GM12872 (cell line): ENCODE measurements around the gene SH2D4B.

Experiments used
- TF ChIP-seq, protein P1 (sequence below): IDR thresholded peaks from 3 replicates; pipeline ENCODE4 v1.5.1; 2011; ENCODE audit warnings: low read depth, mild to moderate bottlenecking, low read length, moderate library complexity; ENCODE audit not compliant: insufficient read depth

Gene SH2D4B

DNA sequence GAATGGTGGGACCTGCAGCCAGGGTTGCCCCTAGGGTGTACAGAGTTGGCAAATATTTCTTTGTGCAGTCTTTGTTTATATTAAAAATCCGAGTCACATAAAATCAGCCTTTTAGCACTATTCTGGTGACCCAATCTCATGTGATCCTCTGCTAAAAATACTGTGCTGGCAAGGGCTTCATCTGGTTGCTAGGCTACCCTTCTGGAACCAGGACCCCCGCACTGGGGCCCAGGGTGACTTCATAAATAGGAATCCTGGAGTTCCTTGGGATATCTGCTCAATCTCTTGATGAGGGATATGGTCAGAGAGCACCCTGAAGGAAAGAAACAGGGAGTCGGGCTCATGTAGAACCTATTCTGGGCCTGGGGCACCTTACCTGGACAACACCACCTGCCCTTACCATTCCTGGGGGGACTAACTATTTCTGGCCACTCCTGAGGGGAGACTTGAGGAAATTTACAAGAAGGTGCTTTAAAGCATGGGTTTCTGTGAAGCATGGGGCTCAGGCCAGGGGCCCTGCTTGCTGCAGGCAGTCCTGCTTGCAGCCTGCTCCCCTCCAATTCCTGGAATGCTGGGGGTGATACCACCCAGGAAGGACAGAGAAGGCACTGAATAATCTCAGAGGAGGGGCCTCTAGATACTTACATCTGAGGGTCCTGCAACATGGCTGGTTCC lies 44.7 kb downstream of the SH2D4B start:
- TF ChIP-seq, protein P1, sequence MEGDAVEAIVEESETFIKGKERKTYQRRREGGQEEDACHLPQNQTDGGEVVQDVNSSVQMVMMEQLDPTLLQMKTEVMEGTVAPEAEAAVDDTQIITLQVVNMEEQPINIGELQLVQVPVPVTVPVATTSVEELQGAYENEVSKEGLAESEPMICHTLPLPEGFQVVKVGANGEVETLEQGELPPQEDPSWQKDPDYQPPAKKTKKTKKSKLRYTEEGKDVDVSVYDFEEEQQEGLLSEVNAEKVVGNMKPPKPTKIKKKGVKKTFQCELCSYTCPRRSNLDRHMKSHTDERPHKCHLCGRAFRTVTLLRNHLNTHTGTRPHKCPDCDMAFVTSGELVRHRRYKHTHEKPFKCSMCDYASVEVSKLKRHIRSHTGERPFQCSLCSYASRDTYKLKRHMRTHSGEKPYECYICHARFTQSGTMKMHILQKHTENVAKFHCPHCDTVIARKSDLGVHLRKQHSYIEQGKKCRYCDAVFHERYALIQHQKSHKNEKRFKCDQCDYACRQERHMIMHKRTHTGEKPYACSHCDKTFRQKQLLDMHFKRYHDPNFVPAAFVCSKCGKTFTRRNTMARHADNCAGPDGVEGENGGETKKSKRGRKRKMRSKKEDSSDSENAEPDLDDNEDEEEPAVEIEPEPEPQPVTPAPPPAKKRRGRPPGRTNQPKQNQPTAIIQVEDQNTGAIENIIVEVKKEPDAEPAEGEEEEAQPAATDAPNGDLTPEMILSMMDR: no peak

DNA sequence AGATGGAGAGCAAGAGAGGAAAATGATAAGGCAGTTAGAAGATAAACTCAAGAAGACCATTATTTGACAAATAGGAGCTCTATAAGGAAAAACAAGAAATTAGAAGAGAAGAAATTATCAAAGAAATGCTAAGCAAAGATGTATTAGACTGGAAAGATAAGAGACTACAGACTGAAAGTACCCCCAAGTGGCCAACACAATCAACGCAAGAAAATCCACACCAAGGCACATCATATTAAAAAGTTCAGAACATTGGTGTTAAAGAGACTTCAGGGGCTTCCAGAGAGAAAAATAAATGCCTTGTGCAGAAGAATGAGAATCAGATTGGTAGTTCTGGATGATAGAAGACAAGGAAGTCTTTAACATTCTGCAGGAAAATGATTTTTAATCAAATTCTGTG lies 46.0 kb downstream of the SH2D4B start:
- TF ChIP-seq, protein P1: 0 out of 3 replicates have a peak, but pooled peaks have one; percentile 17

DNA sequence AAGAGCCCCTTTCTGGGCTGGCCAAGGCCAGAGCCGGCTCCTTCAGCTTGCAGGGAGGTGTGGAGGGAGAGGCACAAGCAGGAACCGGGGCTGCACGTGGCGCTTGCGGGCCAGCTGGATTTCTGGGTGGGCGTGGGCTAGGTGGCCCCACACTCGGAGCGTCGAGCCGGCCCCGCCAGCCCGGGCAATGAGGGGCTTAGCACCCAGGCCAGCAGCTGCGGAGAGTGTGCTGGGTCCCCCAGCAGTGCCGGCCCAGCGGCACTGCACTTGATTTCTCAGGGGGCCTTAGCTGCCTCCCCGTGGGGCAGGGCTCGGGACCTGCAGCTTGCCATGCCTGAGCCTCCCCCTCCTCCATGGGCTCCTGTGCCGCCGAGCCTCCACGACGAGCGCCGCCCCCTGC lies 48.1 kb downstream of the SH2D4B start:
- TF ChIP-seq, protein P1: no peak

DNA sequence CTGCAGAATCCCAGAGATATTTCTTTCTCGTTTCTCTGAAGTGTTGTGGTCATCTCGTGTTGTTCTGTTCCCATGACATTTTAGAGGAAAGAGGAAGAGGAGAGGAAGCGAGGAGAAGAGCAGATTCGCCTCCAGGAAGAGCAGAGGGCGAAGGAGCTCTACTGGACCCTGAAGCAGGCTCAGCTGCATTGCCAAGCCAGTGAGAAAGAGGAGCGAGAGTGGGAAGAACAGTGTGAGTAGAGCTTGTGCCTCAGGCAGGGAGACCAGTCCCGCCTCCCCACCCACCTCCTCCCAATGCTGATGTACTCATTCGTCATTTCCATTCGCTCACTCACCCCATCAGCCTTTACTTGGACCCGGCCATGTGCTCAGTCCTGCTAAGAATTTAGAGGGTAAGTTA lies 50.8 kb downstream of the SH2D4B start:
- TF ChIP-seq, protein P1: no peak

DNA sequence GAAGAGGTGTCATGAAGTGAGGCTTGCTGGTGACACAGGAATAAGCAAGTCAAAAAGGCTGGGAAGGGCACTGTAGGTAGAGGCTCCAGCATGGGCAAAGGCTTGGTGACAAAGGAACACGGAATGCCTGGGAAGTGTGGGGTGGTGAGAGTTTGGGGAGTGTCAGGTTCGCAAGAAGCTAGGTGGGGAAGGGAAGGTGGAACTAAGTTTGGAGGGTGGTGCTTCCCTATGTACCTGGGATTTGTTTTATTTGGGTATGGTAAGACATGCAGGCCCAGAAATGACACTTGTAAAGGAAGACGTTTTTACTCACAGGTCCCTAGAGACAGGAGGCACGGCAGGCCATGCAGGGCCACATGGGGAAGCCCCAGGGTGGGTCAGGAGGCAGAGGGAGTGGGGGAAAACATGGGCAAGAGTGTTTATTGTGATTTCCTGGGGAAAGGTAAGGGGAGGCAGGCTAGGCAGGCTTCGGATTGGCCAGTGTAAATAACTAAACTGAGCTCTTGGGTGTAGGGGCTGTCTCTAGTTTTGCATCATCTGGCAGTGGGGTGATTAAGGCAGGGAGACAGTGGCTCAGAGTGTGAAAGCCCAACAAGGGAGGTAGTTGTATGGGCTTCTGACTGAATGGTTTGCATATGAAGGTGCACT lies 52.1 kb downstream of the SH2D4B start:
- TF ChIP-seq, protein P1: no peak

DNA sequence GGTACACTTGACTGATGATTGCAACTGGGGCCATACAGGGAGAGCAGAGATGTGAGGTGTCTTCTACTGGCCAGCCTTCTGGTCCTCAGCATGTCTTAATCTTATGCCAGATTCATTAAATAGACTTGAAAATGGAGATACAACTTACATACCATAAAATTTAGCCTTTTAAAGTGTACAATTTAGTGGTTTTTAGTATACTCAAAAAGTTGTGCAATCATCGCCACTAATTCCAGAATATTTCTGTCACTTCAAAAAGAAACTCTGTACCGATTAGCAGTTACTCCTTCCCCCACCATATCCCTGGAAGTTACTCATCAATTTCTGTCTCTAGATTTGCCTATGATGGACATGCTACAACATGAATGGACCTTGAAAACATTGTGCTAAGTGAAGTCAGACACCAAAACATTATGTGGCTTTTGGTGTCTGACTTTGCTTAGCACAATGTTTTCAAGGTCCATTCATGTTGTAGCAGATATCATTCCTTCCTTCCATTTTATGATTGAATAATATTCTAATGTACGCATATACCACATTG lies 53.0 kb downstream of the SH2D4B start:
- TF ChIP-seq, protein P1: no peak

DNA sequence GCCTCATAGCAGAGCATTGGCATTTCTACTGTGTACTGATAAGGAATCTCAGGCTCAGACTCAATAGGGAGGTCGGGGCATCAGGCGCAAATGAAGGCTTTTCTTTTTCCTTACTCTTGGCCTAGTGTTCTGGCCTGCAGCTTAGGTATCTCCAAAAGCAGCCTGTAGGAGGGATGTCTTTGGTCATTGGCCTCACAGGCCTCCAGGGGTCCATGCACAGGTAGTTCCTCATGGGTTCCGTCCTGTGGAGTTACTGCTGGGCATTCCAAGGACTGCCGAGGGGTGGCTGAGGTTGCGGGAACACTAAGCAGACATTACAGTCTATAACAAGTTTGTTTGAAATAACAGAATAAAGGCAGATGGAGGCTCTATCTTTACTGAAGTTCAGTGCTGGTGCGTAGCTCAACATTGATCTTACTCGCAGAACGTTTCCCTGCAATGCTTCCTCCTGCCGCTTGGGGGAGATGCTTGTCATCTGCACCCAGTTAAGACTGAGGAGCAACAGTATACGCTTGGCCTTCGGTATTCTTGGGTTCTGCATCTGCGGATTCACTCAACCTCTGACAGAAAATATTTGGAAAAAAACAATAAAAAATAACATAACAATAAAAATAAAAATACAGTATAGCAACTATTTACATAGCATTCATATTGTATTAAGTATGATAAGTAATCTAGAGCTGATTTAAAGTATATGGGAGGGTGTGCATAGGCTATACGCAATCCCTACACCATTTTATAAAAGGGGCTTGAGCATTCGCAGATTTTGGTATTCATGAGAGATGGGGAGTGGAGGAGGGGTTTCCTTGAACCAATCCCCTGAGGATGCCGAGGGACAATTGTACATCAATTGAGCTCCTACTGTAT lies 58.9 kb downstream of the SH2D4B start:
- TF ChIP-seq, protein P1: peak; percentile 92
